ENCODE results near the gene SLC28A3.

Gene SLC28A3

GRCh38 chr9:84343111-84343521 lies 2.6 kb upstream of the SLC28A3 start:
- ChIA-PET CTCF (interaction anchor here (1.1 to 1.8 kb wide), 2 partner anchors 14 to 15 kb away, joined by 3 to 6 read pairs; no protein-coding TSS in a partner anchor), POLR2A (no interaction called here)
- no peak for TF ChIP-seq CTCF (IDR thresholded peaks at IDR 0.05; ENCODE audit: control extremely low read depth, extremely low read depth, low read depth, missing control alignments)
- no peak for DNase-seq (ENCODE audit: extremely low spot score)

GRCh38 chr9:84339962-84340361 lies 596 bp downstream of the SLC28A3 start:
- DNase-seq (ENCODE audit: extremely low spot score): no peak
- TF ChIP-seq CTCF (IDR thresholded peaks at IDR 0.05; ENCODE audit: control extremely low read depth, extremely low read depth, low read depth, missing control alignments): no peak
- ChIA-PET POLR2A (no interaction called here), CTCF (no interaction called here)

- ChIA-PET POLR2A (no interaction called here), CTCF (no interaction called here)
- no peak for TF ChIP-seq CTCF (IDR thresholded peaks at IDR 0.05; ENCODE audit: control extremely low read depth, extremely low read depth, low read depth, missing control alignments)
- no peak for DNase-seq (ENCODE audit: extremely low spot score)
Observed at GRCh38 chr9:84339503-84339902, 1.1 kb downstream of the SLC28A3 start.

GRCh38 chr9:84338792-84339191 lies 1.8 kb downstream of the SLC28A3 start:
- CTCF ChIA-PET: interaction anchor here (1.9 kb wide), 1 partner anchor 10 kb away, joined by 4 read pairs; no protein-coding TSS in a partner anchor
- no peak for DNase-seq (ENCODE audit: extremely low spot score)
- POLR2A ChIA-PET: no interaction called here
- TF ChIP-seq CTCF (IDR thresholded peaks at IDR 0.05; ENCODE audit: control extremely low read depth, extremely low read depth, low read depth, missing control alignments): no peak

GRCh38 chr9:84337252-84337651 lies 3.3 kb downstream of the SLC28A3 start:
- ChIA-PET CTCF (interaction anchor here (1.9 kb wide), 1 partner anchor 8 kb away, joined by 4 read pairs; no protein-coding TSS in a partner anchor), POLR2A (no interaction called here)
- no peak for TF ChIP-seq CTCF (IDR thresholded peaks at IDR 0.05; ENCODE audit: control extremely low read depth, extremely low read depth, low read depth, missing control alignments)
- DNase-seq (ENCODE audit: extremely low spot score): no peak

GRCh38 chr9:84331119-84331809 lies 9.3 kb downstream of the SLC28A3 start:
- ChIA-PET CTCF (interaction anchor here (1.0 kb wide), 1 partner anchor 16 kb away, joined by 4 read pairs; no protein-coding TSS in a partner anchor), POLR2A (no interaction called here)
- no peak for TF ChIP-seq CTCF (IDR thresholded peaks at IDR 0.05; ENCODE audit: control extremely low read depth, extremely low read depth, low read depth, missing control alignments)
- DNase-seq (ENCODE audit: extremely low spot score): no peak
